Subcutaneous abdominal adipose tissue (tissue), 5 donors: ENCODE measurements around the gene MR1.
A peak's percentile ranks its signal among the peaks of the same experiment; 100 is the strongest.

Experiments used
- H3K27ac ChIP-seq: one replicate; pipeline ENCODE4 v1.7.0; 2013; ENCODE audit warnings: low read depth, mild to moderate bottlenecking, inconsistent platforms, low read length, moderate library complexity
- H3K27me3 ChIP-seq, 5 donors: one replicate each; pipeline ENCODE4 v1.7.0; 2013; ENCODE audit warnings: low read length in 5 of 5, inconsistent platforms in 1 of 5; ENCODE audit not compliant: control insufficient read depth in 5 of 5, insufficient read depth in 4 of 5
- H3K36me3 ChIP-seq, 5 donors: one replicate each; pipeline ENCODE4 v1.7.0; 2013; ENCODE audit warnings: low read length in 5 of 5; ENCODE audit not compliant: control insufficient read depth in 5 of 5, insufficient read depth in 5 of 5
- H3K4me1 ChIP-seq, 5 donors: one replicate each; pipeline ENCODE4 v1.7.0; 2013; ENCODE audit warnings: low read length in 5 of 5, mild to moderate bottlenecking in 3 of 5, moderate library complexity in 1 of 5; ENCODE audit not compliant: control insufficient read depth in 5 of 5, insufficient read depth in 5 of 5
- H3K4me3 ChIP-seq, 5 donors: one replicate each; pipeline ENCODE4 v1.7.0; 2013; ENCODE audit warnings: low read length in 5 of 5, low read depth in 1 of 5
- H3K9ac ChIP-seq, 5 donors: one replicate each; pipeline ENCODE4 v1.7.0; 2013; ENCODE audit warnings: low read length in 5 of 5, mild to moderate bottlenecking in 4 of 5, moderate library complexity in 3 of 5
- H3K9me3 ChIP-seq, 5 donors: one replicate each; pipeline ENCODE4 v1.7.0; 2013; ENCODE audit warnings: low read length in 5 of 5; ENCODE audit not compliant: control insufficient read depth in 5 of 5
- donor health status: healthy.
- donor health status: healthy.
- donor health status: healthy.
- donor health status: healthy.
- donor health status: healthy.

Gene MR1

GRCh38 chr1:181079920-181080319 is 46.1 kb downstream of the MR1 start:
- peaks cover 0 to 2% (median 0%) of the 10 kb centered on the region in 5 donors for H3K4me1 ChIP-seq
- H3K9ac ChIP-seq, result no peak overlapping the region
- no peaks in the 10 kb centered on the region for H3K9me3 ChIP-seq
- no peaks in the 10 kb centered on the region for H3K36me3 ChIP-seq
- no peak overlapping the region for H3K4me3 ChIP-seq
- peaks cover 0 to 4% (median 3%) of the 10 kb centered on the region in 5 donors for H3K27me3 ChIP-seq
- H3K27ac ChIP-seq, result no peak overlapping the region

- Histone ChIP-seq H3K27me3 (peaks cover 0 to 3% (median 0%) of the 10 kb centered on the region in 5 donors), H3K4me3 (no peak overlapping the region), H3K36me3 (no peaks in the 10 kb centered on the region), H3K27ac (no peak overlapping the region), H3K4me1 (peaks cover 0 to 2% (median 0%) of the 10 kb centered on the region in 5 donors), H3K9me3 (no peaks in the 10 kb centered on the region), H3K9ac (no peak overlapping the region)
Measured at GRCh38 chr1:181080556-181080955, 46.8 kb downstream of the MR1 start.

- H3K27ac ChIP-seq, result no peak overlapping the region
- H3K9ac ChIP-seq, result no peak overlapping the region
- no peak overlapping the region for H3K4me3 ChIP-seq
Measured at GRCh38 chr1:181081395-181081794, 47.6 kb downstream of the MR1 start.

GRCh38 chr1:181083842-181084605 is 50.2 kb downstream of the MR1 start:
- H3K9ac ChIP-seq, result no peak overlapping the region
- no peaks in the 10 kb centered on the region for H3K36me3 ChIP-seq
- H3K4me1 ChIP-seq, result peaks cover 0 to 9% (median 6%) of the 10 kb centered on the region in 5 donors
- H3K4me3 ChIP-seq, result no peak overlapping the region
- H3K27ac ChIP-seq, result no peak overlapping the region
- no peaks in the 10 kb centered on the region for H3K9me3 ChIP-seq
- no peaks in the 10 kb centered on the region for H3K27me3 ChIP-seq

More at GRCh38 chr1:181081395-181081794, 47.6 kb downstream of the MR1 start:
- Histone ChIP-seq H3K4me1 (peaks cover 0 to 2% (median 0%) of the 10 kb centered on the region in 5 donors), H3K36me3 (no peaks in the 10 kb centered on the region), H3K9me3 (no peaks in the 10 kb centered on the region), H3K27me3 (peaks cover 0 to 3% (median 0%) of the 10 kb centered on the region in 5 donors)

- Histone ChIP-seq H3K36me3 (no peaks in the 10 kb centered on the region), H3K9ac (no peak overlapping the region), H3K9me3 (no peaks in the 10 kb centered on the region), H3K27me3 (no peaks in the 10 kb centered on the region), H3K27ac (no peak overlapping the region), H3K4me3 (no peak overlapping the region), H3K4me1 (peaks cover 0 to 11% (median 6%) of the 10 kb centered on the region in 5 donors)
Measured at GRCh38 chr1:181084606-181084969, 50.8 kb downstream of the MR1 start.

- no peak overlapping the region for H3K4me3 ChIP-seq
- no peaks in the 10 kb centered on the region for H3K9me3 ChIP-seq
- peaks cover 2 to 26% (median 17%) of the 10 kb centered on the region in 5 donors for H3K4me1 ChIP-seq
- no peak overlapping the region for H3K27ac ChIP-seq
- H3K9ac ChIP-seq, result no peak overlapping the region
- no peaks in the 10 kb centered on the region for H3K27me3 ChIP-seq
- H3K36me3 ChIP-seq, result no peaks in the 10 kb centered on the region
Measured at GRCh38 chr1:181086091-181086490, 52.3 kb downstream of the MR1 start.

- Histone ChIP-seq H3K9me3 (no peaks in the 10 kb centered on the region), H3K36me3 (no peaks in the 10 kb centered on the region), H3K4me3 (no peak overlapping the region), H3K9ac (no peak overlapping the region), H3K27me3 (no peaks in the 10 kb centered on the region), H3K4me1 (peaks cover 7 to 34% (median 24%) of the 10 kb centered on the region in 5 donors), H3K27ac (no peak overlapping the region)
Measured at GRCh38 chr1:181086926-181087325, 53.1 kb downstream of the MR1 start.

- Histone ChIP-seq H3K9ac (peak overlapping the region in 1 of 5 donors; percentile 85), H3K27me3 (no peaks in the 10 kb centered on the region), H3K27ac (no peak overlapping the region), H3K4me1 (peaks cover 7 to 34% (median 27%) of the 10 kb centered on the region in 5 donors), H3K9me3 (no peaks in the 10 kb centered on the region), H3K36me3 (no peaks in the 10 kb centered on the region), H3K4me3 (no peak overlapping the region)
Measured at GRCh38 chr1:181087400-181087901, 53.7 kb downstream of the MR1 start.

- H3K27me3 ChIP-seq, result no peaks in the 10 kb centered on the region
- peak within 1 kb of the TSS; percentile 30 to 93 (median 85) for H3K9ac ChIP-seq
- no peaks in the 10 kb centered on the region for H3K9me3 ChIP-seq
- peak within 1 kb of the TSS; percentile 93 for H3K27ac ChIP-seq
- H3K36me3 ChIP-seq, result no peaks in the 10 kb centered on the region
- peak within 1 kb of the TSS; percentile 72 to 99 (median 95) for H3K4me3 ChIP-seq
- H3K4me1 ChIP-seq, result peaks cover 7 to 34% (median 28%) of the 10 kb centered on the region in 5 donors
Measured at GRCh38 chr1:181088079-181089016, 54.6 kb downstream of the MR1 start, which contains the start of gene IER5. Gene IER5, plus strand, starts transcription at chr1:181088700. Its CDS starts 203 bp downstream, at chr1:181088903.
